SK-N-SH (cell line): ENCODE measurements around the gene JOSD2. TPM values are rescaled to one million over a fixed set of nuclear protein-coding genes. Genes with fewer than 3 reads are reported as not detected.

Experiments
- CTCF ChIA-PET: fragments of 300-600, 350-600 bp; formaldehyde crosslinking; extraction: SDS; loops from one replicate; lab custom pipeline; 2021; lab: Yijun Ruan, JAX
- POLR2A ChIA-PET: fragments of 350-600 bp; sonication (Branson Sonifier 250); formaldehyde crosslinking; extraction: SDS; loops from one replicate; lab custom pipeline; 2020; ENCODE audit warnings: antibody characterized with exemption, inconsistent platforms; lab: Yijun Ruan, JAX
- DNase-seq: peaks from one replicate; pipeline ENCODE4 v3.0.0; 2012
- H2AFZ ChIP-seq: fragments of 200-600 bp; sonication (generic); 2 replicates; pipeline ENCODE4 v1.8.1; 2016; ENCODE audit warnings: antibody characterized with exemption, mild to moderate bottlenecking, low read depth
- H3F3A ChIP-seq: fragments of 200-600 bp; sonication (generic); replicated peaks from 2 replicates; pipeline ENCODE3; 2016; ENCODE audit warnings: antibody characterized with exemption, mild to moderate bottlenecking; ENCODE audit not compliant: insufficient read depth
- H3K27ac ChIP-seq, 2 experiments: fragments of 200-500 bp in 1 of 2; fragments of 200-600 bp in 1 of 2; sonication (Bioruptor generic) in 1 of 2; sonication (generic), shearing (Covaris generic) in 1 of 2; 2 replicates each; pipeline versions ENCODE4 v1.5.1 to v1.6.1; 2014 to 2016; ENCODE audit warnings: low read depth in 2 of 2, inconsistent platforms in 1 of 2, low read length in 1 of 2, mild to moderate bottlenecking in 1 of 2, mixed read lengths in 1 of 2
- H3K27me3 ChIP-seq: fragments of 200-600 bp; sonication (generic), shearing (Covaris generic); 2 replicates; pipeline ENCODE4 v1.6.1; 2016; ENCODE audit warnings: mixed run types; ENCODE audit not compliant: insufficient read depth
- H3K36me3 ChIP-seq, 2 experiments: fragments of 200-500 bp in 1 of 2; fragments of 200-600 bp in 1 of 2; sonication (Bioruptor generic) in 1 of 2; sonication (generic) in 1 of 2; replicated peaks in 1 of 2; 2 replicates each; pipeline versions ENCODE3 to v1.5.1; 2014 to 2016; ENCODE audit warnings: low read length in 1 of 2, mild to moderate bottlenecking in 1 of 2; ENCODE audit not compliant: insufficient read depth in 2 of 2, control insufficient read depth in 1 of 2
- H3K4me1 ChIP-seq, 2 experiments: fragments of 200-500 bp in 1 of 2; fragments of 200-600 bp in 1 of 2; sonication (Bioruptor generic) in 1 of 2; sonication (generic), shearing (Covaris generic) in 1 of 2; 2 replicates each; pipeline versions ENCODE4 v1.5.1 to v1.6.1; 2014 to 2016; ENCODE audit warnings: low read depth in 1 of 2, low read length in 1 of 2, mixed run types in 1 of 2; ENCODE audit not compliant: insufficient read depth in 2 of 2, control insufficient read depth in 1 of 2
- H3K4me2 ChIP-seq: fragments of 200-600 bp; sonication (generic), shearing (Covaris generic); 2 replicates; pipeline ENCODE4 v1.6.1; 2017; ENCODE audit warnings: mixed run types
- H3K4me3 ChIP-seq, 2 experiments: fragments of 200-500 bp in 1 of 2; fragments of 200-600 bp in 1 of 2; sonication (Bioruptor generic) in 1 of 2; sonication (generic), shearing (Covaris generic) in 1 of 2; 2 replicates each; pipeline versions ENCODE4 v1.5.1 to v1.8.1; 2014 to 2016; ENCODE audit warnings: low read depth in 2 of 2, inconsistent platforms in 1 of 2, low read length in 1 of 2, mild to moderate bottlenecking in 1 of 2, mixed read lengths in 1 of 2, moderate library complexity in 1 of 2
- H3K79me2 ChIP-seq: fragments of 200-600 bp; sonication (generic); 2 replicates; pipeline ENCODE4 v1.8.1; 2017; ENCODE audit warnings: mild to moderate bottlenecking; ENCODE audit not compliant: insufficient read depth
- H3K9ac ChIP-seq: fragments of 200-600 bp; sonication (generic); 2 replicates; pipeline ENCODE4 v1.6.1; 2017; ENCODE audit warnings: mixed run types
- H3K9me2 ChIP-seq: fragments of 200-600 bp; sonication (generic); 2 replicates; pipeline ENCODE4 v1.6.1; 2017; ENCODE audit warnings: mixed run types
- H3K9me3 ChIP-seq: fragments of 200-600 bp; sonication (generic); 2 replicates; pipeline ENCODE4 v1.6.1; 2017; ENCODE audit warnings: mixed run types, mild to moderate bottlenecking, moderate library complexity
- H4K20me1 ChIP-seq: fragments of 200-600 bp; sonication (generic); 2 replicates; pipeline ENCODE4 v1.6.1; 2017; ENCODE audit warnings: mild to moderate bottlenecking, mixed run types; ENCODE audit not compliant: insufficient read depth
- CHD2 ChIP-seq: fragments of 150-350 bp; IDR thresholded peaks from 2 replicates; pipeline ENCODE4 v1.6.1; 2018; ENCODE audit warnings: low read length; ENCODE audit not compliant: partially characterized antibody
- ELF1 ChIP-seq: IDR thresholded peaks from 2 replicates; pipeline ENCODE4 v1.4.0; 2012
- FOXM1 ChIP-seq: IDR thresholded peaks from 2 replicates; pipeline ENCODE4 v1.4.0; 2012; ENCODE audit warnings: low read depth, mild to moderate bottlenecking
- GABPA ChIP-seq: IDR thresholded peaks from 2 replicates; pipeline ENCODE4 v1.4.0; 2012; ENCODE audit warnings: low read depth, mild to moderate bottlenecking
- MAX ChIP-seq: IDR thresholded peaks from 2 replicates; pipeline ENCODE4 v1.4.0; 2012; ENCODE audit warnings: low read depth
- MXI1 ChIP-seq: IDR thresholded peaks from 2 replicates; pipeline ENCODE4 v1.6.1; 2012; ENCODE audit warnings: mild to moderate bottlenecking, low read depth, low read length, improper control_type of control experiment
- NRF1 ChIP-seq: IDR thresholded peaks from 2 replicates; pipeline ENCODE4 v1.6.1; 2012; ENCODE audit warnings: low read depth, mild to moderate bottlenecking, low read length
- PBX3 ChIP-seq: IDR thresholded peaks from 2 replicates; pipeline ENCODE4; 2012
- POLR2AphosphoS5 ChIP-seq: IDR thresholded peaks from 2 replicates; pipeline ENCODE4 v1.6.1; 2012; ENCODE audit warnings: low read depth, low read length
- RAD21 ChIP-seq: IDR thresholded peaks from 2 replicates; pipeline ENCODE4 v1.6.1; 2012; ENCODE audit warnings: mild to moderate bottlenecking, low read length
- REST ChIP-seq: IDR thresholded peaks from 2 replicates; pipeline ENCODE4 v1.6.1; 2012; ENCODE audit warnings: mild to moderate bottlenecking, low read depth, low read length, moderate library complexity
- RFX5 ChIP-seq: IDR thresholded peaks from 2 replicates; pipeline ENCODE4 v1.6.1; 2012; ENCODE audit warnings: mild to moderate bottlenecking, improper control_type of control experiment, low read length
- SIN3A ChIP-seq: IDR thresholded peaks from 2 replicates; pipeline ENCODE4 v1.6.1; 2012; ENCODE audit warnings: low read depth, mild to moderate bottlenecking, low read length, moderate library complexity, borderline replicate concordance
- TAF1 ChIP-seq: IDR thresholded peaks from 2 replicates; pipeline ENCODE4 v1.6.1; 2012; ENCODE audit warnings: low read depth, mild to moderate bottlenecking, low read length, moderate library complexity, borderline replicate concordance
- USF1 ChIP-seq: IDR thresholded peaks from 2 replicates; pipeline ENCODE4 v1.4.0; 2012; ENCODE audit warnings: low read depth, borderline replicate concordance
- ZBTB33 ChIP-seq: IDR thresholded peaks from 2 replicates; pipeline ENCODE4 v1.4.0; 2012; ENCODE audit warnings: low read depth, borderline replicate concordance
- WGBS: methylation state at CpG from one replicate; pipeline ENCODE4 v1.1.6; 2017; ENCODE audit warnings: low lambda C conversion rate; 5-methylcytosine and 5-hydroxymethylcytosine counted together
- polyA plus RNA-seq, 3 experiments: library from polyadenylated mRNA; depleted of rRNA; stranded (reverse); fragments of >200 nt; gene quantifications; 2 replicates each; pipeline ENCODE4 v1.2.3, GENCODE V29; 2012

The JOSD2 gene
- 71.5 and 81.2 TPM in 2 replicates for polyA plus RNA-seq (2012; rRNA removed)
- 38.1 and 57.4 TPM in 2 replicates for polyA plus RNA-seq (2012; cell fraction: cytosol; rRNA removed)
- polyA plus RNA-seq (2012; cell fraction: nucleus; rRNA removed): 54.2 and 76.0 TPM in 2 replicates

- WGBS: under 1% methylated on average over 43 of the region's 69 CpGs
- Histone ChIP-seq H4K20me1 (no peaks in the 10 kb centered on the region), H3K4me1 (peaks cover 0 to 41% of the 10 kb centered on the region in 2 experiments; a peak in 1 of 4 replicates), H3K79me2 (peaks cover 14% of the 10 kb centered on the region; the same call in 1 of the 2 replicates), H3K36me3 (no peaks in the 10 kb centered on the region), H3K27me3 (no peaks in the 10 kb centered on the region), H3K9me2 (no peaks in the 10 kb centered on the region), H2AFZ (peak within 1 kb of the TSS; percentile 78; the same call in 1 of the 2 replicates), H3F3A (no peaks in the 10 kb centered on the region), H3K4me2 (peak within 1 kb of the TSS; percentile 98), H3K9me3 (no peaks in the 10 kb centered on the region), H3K9ac (peak within 1 kb of the TSS; percentile 89), H3K4me3 (peak within 1 kb of the TSS; percentile 83 to 88), H3K27ac (peak within 1 kb of the TSS; percentile 71 to 93; a peak in 3 of 4 replicates)
- peak; percentile 94 for DNase-seq
- ChIA-PET CTCF (interaction anchor here (0.8 to 6.1 kb wide), 4 partner anchors 11 to 142 kb away, joined by 4 to 54 read pairs (median 11); no protein-coding TSS in a partner anchor), POLR2A (interaction anchor here (1.0 to 2.5 kb wide), 5 partner anchors 11 to 154 kb away, joined by 3 to 9 read pairs (median 4); partner anchors contain the start of genes NR1H2 and POLD1)
- TF ChIP-seq PBX3 (0 out of 2 replicates have a peak, but pooled peaks have one; percentile 5), CHD2 (peak; percentile 99), POLR2AphosphoS5 (peak; percentile 29; the same call in 1 of the 2 replicates), FOXM1 (no peak), ELF1 (peak; percentile 96), TAF1 (no peak), NRF1 (peak; percentile 58), RFX5 (no peak), GABPA (peak; percentile 86), RAD21 (no peak), USF1 (peak; percentile 61; the same call in 1 of the 2 replicates), MAX (peak; percentile 97), MXI1 (peak; percentile 72), ZBTB33 (peak; percentile 99), SIN3A (peak; percentile 25; the same call in 1 of the 2 replicates), REST (no peak)
Measured at GRCh38 chr19:50511069-50511822, at the start of gene JOSD2. TSS of gene JOSD2 (minus strand) at chr19:50511191. CDS start at chr19:50510431, 760 bp downstream.
